ENCODE measurements around the gene COTL1. TPM values are rescaled to one million over a fixed set of nuclear protein-coding genes. Genes with fewer than 3 reads are reported as not detected.
"Not testable (repeated sequence)": the region's sequence is repeated elsewhere in the genome, so short reads cannot be mapped to it uniquely, and the experiment has no call there.

COTL1 gene
- total RNA-seq, 1 experiment from 2014 or later: 520 TPM

- no peaks in the 10 kb centered on the region; the same call in 1 of the 2 replicates for H3K9me3 ChIP-seq (replicated peaks)
- H3K27me3 ChIP-seq (replicated peaks): no peaks in the 10 kb centered on the region
- no peak overlapping the region for H3K4me3 ChIP-seq
- peaks cover 56% of the 10 kb centered on the region for H3K36me3 ChIP-seq
- DNase-seq (ENCODE audit: low read depth in 1 of 2, low spot score in 2 of 2): no peak
- H3K27ac ChIP-seq: no peak overlapping the region
- no peaks in the 10 kb centered on the region for H3K4me1 ChIP-seq (replicated peaks)
Observed at GRCh38 chr16:84562174-84562815, 55.6 kb downstream of the COTL1 start.

- Histone ChIP-seq H3K4me3 (no peak overlapping the region), H3K27ac (no peak overlapping the region), H3K4me1 (replicated peaks) (no peaks in the 10 kb centered on the region), H3K9me3 (replicated peaks) (no peaks in the 10 kb centered on the region; the same call in 1 of the 2 replicates), H3K27me3 (replicated peaks) (no peaks in the 10 kb centered on the region), H3K36me3 (peaks cover 46% of the 10 kb centered on the region)
- no peak for DNase-seq (ENCODE audit: low read depth in 1 of 2, low spot score in 2 of 2)
Observed at GRCh38 chr16:84561291-84561690, 56.6 kb downstream of the COTL1 start.

- no peaks in the 10 kb centered on the region for H3K27me3 ChIP-seq (replicated peaks)
- no peaks in the 10 kb centered on the region for H3K4me1 ChIP-seq (replicated peaks)
- H3K36me3 ChIP-seq: peaks cover 36% of the 10 kb centered on the region
- no peak for DNase-seq (ENCODE audit: low read depth in 1 of 2, low spot score in 2 of 2)
- no peak overlapping the region for H3K4me3 ChIP-seq
- no peak overlapping the region for H3K27ac ChIP-seq
- no peaks in the 10 kb centered on the region for H3K9me3 ChIP-seq (replicated peaks)
Observed at GRCh38 chr16:84560269-84560668, 57.6 kb downstream of the COTL1 start.

DNA sequence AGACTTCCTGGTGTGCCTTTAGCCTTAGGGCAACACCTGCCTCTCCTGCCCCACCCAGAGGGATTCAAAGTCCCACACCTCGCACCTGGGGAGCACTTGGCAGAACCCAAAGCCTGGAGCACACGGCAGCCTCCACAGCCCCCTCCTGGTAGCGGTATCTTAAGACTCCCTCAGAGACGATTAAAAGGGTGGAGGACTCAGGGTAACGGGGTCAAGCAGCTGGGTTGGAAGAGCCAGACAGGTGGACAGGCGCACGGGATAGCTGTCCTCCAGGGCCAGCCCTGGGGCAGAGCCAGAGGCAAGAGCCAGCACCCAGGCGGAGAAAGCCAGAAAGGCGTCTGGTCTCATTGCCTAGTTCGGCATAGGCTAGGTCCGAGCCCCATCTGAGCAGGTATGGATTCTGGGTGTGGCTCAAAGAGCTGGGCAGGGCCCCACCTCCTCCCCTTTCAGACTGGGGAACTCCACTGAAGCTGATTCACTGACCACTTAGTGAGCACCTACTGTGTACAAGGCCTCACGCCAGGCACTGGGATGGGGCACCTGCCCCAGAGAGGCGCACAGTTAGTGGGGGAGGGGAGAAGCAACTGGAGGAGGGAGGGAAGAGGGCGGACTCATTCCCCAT is 58.5 kb downstream of the COTL1 start:
- H3K27me3 ChIP-seq (replicated peaks): no peaks in the 10 kb centered on the region
- H3K27ac ChIP-seq: no peak overlapping the region
- no peak for DNase-seq (ENCODE audit: low read depth in 1 of 2, low spot score in 2 of 2)
- H3K9me3 ChIP-seq (replicated peaks): no peaks in the 10 kb centered on the region
- no peaks in the 10 kb centered on the region for H3K4me1 ChIP-seq (replicated peaks)
- H3K36me3 ChIP-seq: peaks cover 29% of the 10 kb centered on the region
- no peak overlapping the region for H3K4me3 ChIP-seq

DNA sequence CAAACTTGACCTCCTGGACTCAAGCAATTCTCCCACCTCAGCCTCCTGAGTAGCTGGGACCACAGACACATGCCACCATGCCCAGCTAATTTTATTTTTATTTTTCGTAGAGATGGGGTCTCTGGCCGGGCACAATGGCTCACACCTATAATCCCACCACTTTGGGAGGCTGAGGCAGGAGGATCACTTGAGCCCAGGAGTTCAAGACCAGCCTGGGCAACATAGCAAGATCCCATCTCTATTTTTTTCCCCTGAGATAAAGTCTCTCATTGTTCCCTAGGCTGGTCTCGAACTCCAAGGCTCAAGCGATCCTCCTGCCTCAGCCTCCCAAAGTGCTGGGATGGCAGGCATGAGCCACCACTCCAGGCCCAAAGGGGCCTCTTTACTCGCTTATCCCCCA is 59.0 kb downstream of the COTL1 start:
- not testable (repeated sequence) for H3K27me3 ChIP-seq (replicated peaks); H3K9me3 ChIP-seq (replicated peaks); DNase-seq (ENCODE audit: low read depth in 1 of 2, low spot score in 2 of 2); H3K4me3 ChIP-seq; H3K27ac ChIP-seq; H3K4me1 ChIP-seq (replicated peaks)
- peaks cover 23% of the 10 kb centered on the region for H3K36me3 ChIP-seq

DNA sequence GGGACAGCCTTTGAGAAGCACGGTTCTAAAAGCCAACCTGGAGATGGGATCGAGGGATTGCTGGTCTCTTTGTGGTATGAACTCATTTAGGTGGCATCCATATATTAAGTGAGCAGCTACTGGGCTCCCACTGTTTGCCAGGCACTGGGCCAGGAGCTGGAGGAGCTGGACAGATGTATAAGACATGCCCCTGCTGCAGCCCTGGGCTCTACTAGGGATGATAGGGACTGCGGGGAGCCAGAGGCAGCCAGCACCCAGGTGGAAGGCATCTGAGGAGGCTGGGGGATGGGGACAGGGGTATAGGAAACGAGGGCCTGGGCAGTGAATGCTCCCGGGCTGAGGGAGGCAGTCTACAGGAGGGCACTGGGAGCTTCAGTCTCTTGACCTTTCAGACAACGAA is 60.4 kb downstream of the COTL1 start:
- no peak overlapping the region for H3K27ac ChIP-seq
- H3K4me1 ChIP-seq (replicated peaks): no peaks in the 10 kb centered on the region
- no peaks in the 10 kb centered on the region for H3K27me3 ChIP-seq (replicated peaks)
- peaks cover 14% of the 10 kb centered on the region; the same call in 1 of the 2 replicates for H3K36me3 ChIP-seq
- H3K9me3 ChIP-seq (replicated peaks): no peaks in the 10 kb centered on the region
- no peak for DNase-seq (ENCODE audit: low read depth in 1 of 2, low spot score in 2 of 2)
- H3K4me3 ChIP-seq: no peak overlapping the region

GRCh38 chr16:84557059-84557458 is 60.8 kb downstream of the COTL1 start:
- no peak overlapping the region for H3K27ac ChIP-seq
- no peaks in the 10 kb centered on the region for H3K27me3 ChIP-seq (replicated peaks)
- no peak for DNase-seq (ENCODE audit: low read depth in 1 of 2, low spot score in 2 of 2)
- no peaks in the 10 kb centered on the region for H3K9me3 ChIP-seq (replicated peaks)
- H3K4me1 ChIP-seq (replicated peaks): no peaks in the 10 kb centered on the region
- peaks cover 9% of the 10 kb centered on the region; the same call in 1 of the 2 replicates for H3K36me3 ChIP-seq
- H3K4me3 ChIP-seq: no peak overlapping the region

GRCh38 chr16:84555418-84556196 is 62.3 kb downstream of the COTL1 start:
- Histone ChIP-seq H3K27me3 (replicated peaks) (no peaks in the 10 kb centered on the region), H3K4me3 (no peak overlapping the region), H3K9me3 (replicated peaks) (no peaks in the 10 kb centered on the region), H3K4me1 (replicated peaks) (no peaks in the 10 kb centered on the region), H3K27ac (no peak overlapping the region), H3K36me3 (no peaks in the 10 kb centered on the region)
- DNase-seq (ENCODE audit: low read depth in 1 of 2, low spot score in 2 of 2): no peak

DNA sequence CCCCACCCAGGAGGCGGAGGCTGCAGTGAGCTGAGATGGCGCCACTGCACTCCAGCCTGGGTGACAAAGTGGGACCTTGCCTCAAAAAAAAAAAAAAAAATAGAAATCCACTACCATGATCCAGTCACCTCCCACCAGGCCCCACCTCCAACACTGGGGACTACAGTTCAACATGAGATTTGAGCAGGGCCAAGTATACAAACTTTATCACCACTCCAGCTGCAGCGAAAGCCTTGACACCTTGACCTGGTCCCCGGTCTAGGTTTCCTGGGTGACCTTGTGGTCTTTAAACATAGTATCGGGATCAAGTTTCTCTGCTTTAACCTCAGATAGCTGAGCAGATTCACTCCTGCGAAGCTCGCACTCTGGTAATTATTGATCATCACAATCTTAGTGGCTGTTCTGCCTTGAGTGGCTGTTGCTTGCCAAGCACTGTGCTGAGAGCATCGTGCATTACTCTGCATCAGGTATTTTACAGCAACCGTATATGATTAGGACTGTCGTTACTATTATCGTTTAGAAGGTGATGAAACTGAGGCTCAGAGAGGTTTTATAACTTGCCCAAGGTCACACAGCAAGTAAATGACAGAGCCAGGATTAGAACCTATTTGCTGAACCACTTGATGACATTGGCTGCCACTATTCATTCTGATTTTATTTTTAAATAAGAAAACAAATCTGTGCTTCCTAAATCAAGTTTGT is 63.1 kb downstream of the COTL1 start:
- no peak overlapping the region for H3K27ac ChIP-seq
- H3K36me3 ChIP-seq: no peaks in the 10 kb centered on the region
- H3K27me3 ChIP-seq (replicated peaks): no peaks in the 10 kb centered on the region
- DNase-seq (ENCODE audit: low read depth in 1 of 2, low spot score in 2 of 2): no peak
- no peak overlapping the region for H3K4me3 ChIP-seq
- no peaks in the 10 kb centered on the region for H3K9me3 ChIP-seq (replicated peaks)
- peaks cover 3% of the 10 kb centered on the region for H3K4me1 ChIP-seq (replicated peaks)

DNA sequence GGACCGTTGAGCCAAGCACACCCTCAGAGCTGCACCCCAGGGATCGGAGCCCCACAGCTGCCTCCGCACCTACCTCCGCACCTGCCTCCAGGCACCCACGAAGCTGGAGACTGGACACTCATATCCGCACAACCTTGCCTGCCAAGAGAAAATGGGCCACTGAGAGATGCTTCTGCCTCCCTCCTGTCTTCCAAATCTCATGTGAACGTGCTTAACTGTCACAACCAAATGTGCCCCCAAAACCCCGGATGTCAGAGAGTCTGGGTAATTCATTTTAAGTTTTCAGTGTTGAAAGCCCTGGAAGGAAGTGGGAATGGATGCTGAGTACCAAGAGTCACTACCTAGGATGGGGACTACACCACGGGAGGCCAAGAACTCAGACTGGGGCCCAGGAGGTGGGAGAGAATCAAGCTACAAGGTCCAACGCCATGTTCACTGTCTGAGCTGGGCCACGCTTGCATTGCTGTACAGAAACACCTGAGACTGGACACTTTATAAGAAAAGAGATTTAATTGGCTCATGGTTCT is 63.9 kb downstream of the COTL1 start:
- H3K27me3 ChIP-seq (replicated peaks): no peaks in the 10 kb centered on the region
- DNase-seq (ENCODE audit: low read depth in 1 of 2, low spot score in 2 of 2): no peak
- no peaks in the 10 kb centered on the region for H3K9me3 ChIP-seq (replicated peaks)
- H3K36me3 ChIP-seq: no peaks in the 10 kb centered on the region
- H3K4me3 ChIP-seq: no peak overlapping the region
- H3K4me1 ChIP-seq (replicated peaks): peaks cover 12% of the 10 kb centered on the region
- no peak overlapping the region for H3K27ac ChIP-seq

DNA sequence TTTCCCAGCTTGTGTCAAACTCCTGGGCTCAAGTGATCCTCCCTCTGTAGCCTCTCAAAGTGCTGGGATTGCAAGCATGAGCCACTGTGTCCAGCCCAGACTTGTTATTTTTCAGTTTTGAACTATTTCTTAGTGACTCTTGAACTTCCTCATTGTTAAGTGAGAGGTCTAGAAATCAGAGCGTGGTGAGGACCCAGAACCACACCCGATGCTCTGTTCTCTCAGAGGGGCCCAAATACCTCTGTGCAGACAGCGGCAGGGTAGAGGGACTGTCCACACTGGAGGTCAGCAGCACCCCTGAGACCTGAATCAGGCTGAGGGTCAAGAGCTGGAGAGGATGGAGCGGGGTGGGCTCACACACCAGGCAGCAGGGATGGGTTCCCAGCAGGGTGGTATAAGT is 65.7 kb downstream of the COTL1 start:
- no peak for DNase-seq (ENCODE audit: low read depth in 1 of 2, low spot score in 2 of 2)
- Histone ChIP-seq H3K4me3 (no peak overlapping the region), H3K27me3 (replicated peaks) (no peaks in the 10 kb centered on the region), H3K27ac (no peak overlapping the region), H3K36me3 (no peaks in the 10 kb centered on the region), H3K4me1 (replicated peaks) (peaks cover 14% of the 10 kb centered on the region), H3K9me3 (replicated peaks) (no peaks in the 10 kb centered on the region)

DNA sequence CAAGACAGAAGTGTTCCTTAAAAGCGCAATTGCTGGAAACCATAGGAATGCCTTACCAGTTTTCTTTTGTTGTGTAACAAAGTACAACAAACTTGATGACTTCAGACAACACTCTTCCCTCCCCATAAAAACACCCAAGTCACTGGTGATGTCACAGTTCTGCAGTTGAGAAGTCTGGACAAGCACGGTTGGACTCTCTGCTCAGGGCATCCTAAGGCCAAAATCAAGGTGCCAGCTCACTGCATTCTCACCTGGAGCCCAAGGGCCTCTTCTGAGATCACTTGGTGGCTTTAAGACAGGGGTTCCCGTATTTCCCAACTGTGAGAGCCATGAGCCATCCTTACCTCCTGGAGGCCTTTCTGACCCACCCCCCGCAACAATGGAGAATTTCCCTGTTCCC is 67.8 kb downstream of the COTL1 start:
- no peak overlapping the region for H3K27ac ChIP-seq
- DNase-seq (ENCODE audit: low read depth in 1 of 2, low spot score in 2 of 2): no peak
- H3K27me3 ChIP-seq (replicated peaks): no peaks in the 10 kb centered on the region
- H3K4me1 ChIP-seq (replicated peaks): peaks cover 14% of the 10 kb centered on the region
- H3K4me3 ChIP-seq: no peak overlapping the region
- H3K9me3 ChIP-seq (replicated peaks): no peaks in the 10 kb centered on the region
- H3K36me3 ChIP-seq: no peaks in the 10 kb centered on the region

DNA sequence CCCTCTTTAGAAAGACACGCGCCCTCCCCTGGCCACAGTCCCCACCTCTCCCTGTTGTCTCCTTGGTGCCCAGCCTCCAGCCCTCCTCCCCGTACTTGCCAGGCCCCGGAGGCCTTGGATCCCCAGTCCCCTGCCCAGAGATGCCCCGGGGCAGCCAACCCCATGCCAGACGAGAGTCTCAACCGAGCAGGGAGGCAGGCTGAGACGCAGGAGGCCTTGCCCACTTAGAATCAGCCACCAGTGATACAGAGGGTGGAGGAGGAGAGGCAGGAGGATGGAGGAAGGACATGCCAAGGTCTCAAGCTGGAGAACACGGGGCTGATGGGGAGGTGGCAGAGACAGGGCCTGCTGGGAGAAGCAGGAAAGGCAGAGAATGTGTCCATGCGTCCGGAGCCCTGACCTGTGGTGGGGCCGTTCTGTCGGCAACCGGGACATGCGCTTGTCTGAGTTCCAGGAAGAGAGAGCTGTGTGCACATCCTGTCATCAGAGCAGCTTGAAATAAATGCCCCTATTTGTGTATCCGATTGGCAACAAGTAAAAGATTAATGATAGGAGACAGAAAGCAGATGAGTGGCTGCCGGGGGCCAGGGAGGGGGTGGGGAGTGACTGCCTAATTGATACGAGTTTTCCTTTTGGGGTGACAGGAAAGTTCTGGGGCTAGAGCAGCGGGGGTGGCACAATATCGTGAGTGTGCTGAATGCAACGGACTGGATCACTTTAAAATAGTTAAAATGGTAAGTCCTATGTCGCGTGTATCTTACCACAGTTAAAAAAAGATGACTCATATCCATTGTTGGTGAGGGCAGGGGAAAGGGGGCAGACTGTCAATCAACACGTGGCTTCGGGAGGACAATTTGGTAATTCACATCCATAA is 68.7 kb downstream of the COTL1 start:
- DNase-seq (ENCODE audit: low read depth in 1 of 2, low spot score in 2 of 2): peak in 1 of 2 experiments; percentile 30

More for the DNA sequence above, 68.7 kb downstream of the COTL1 start:
- H3K4me1 ChIP-seq (replicated peaks): peaks cover 14% of the 10 kb centered on the region
- peak overlapping the region; percentile 1 for H3K27ac ChIP-seq
- no peaks in the 10 kb centered on the region for H3K9me3 ChIP-seq (replicated peaks)
- no peaks in the 10 kb centered on the region for H3K27me3 ChIP-seq (replicated peaks)
- no peaks in the 10 kb centered on the region for H3K36me3 ChIP-seq
- H3K4me3 ChIP-seq: no peak overlapping the region
